ENCODE results near the gene SLC8A3. TPM values are rescaled to one million over a fixed set of nuclear protein-coding genes. Genes with fewer than 3 reads are reported as not detected.

SLC8A3 gene
- total RNA-seq, 1 donor from 2014 or later: 0.43 TPM

DNA sequence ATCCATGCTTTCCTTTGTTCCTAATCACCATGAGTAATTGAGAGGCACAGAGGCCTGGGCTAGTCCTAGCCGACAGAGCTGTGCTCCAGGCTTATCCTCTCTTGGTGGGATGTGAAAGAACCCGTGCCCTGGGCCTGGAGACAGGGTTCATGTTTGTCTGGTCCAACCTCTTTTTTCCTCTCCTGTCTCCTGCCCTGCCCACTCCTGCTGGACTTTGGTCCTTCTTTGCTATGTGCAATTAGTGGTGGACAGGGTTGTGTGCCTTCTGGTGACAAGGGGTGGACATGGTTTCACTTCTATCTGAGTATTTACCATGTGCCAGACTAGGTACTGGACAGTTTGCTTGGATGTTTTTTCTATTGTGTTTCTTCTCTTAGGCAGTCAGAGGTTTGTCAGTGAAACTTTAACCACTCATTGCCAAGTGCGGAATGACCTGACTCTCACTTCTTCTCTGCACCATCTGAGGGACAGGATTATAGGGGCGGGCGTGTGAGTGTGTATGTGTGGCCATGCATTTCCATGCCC lies 183.4 kb downstream of the SLC8A3 start:
- H3K27ac Mint-ChIP-seq: peak overlapping the region; percentile 9
- DNase-seq (ENCODE audit: low spot score, unreplicated experiment): no peak
- no peaks in the 10 kb centered on the region for H3K36me3 Mint-ChIP-seq (ENCODE audit: insufficient read depth)
- peaks cover 38% of the 10 kb centered on the region for H3K4me1 Mint-ChIP-seq (ENCODE audit: low read depth)
- no peak overlapping the region for H3K4me3 Mint-ChIP-seq (ENCODE audit: low read depth)
- TF ChIP-seq, protein P1, sequence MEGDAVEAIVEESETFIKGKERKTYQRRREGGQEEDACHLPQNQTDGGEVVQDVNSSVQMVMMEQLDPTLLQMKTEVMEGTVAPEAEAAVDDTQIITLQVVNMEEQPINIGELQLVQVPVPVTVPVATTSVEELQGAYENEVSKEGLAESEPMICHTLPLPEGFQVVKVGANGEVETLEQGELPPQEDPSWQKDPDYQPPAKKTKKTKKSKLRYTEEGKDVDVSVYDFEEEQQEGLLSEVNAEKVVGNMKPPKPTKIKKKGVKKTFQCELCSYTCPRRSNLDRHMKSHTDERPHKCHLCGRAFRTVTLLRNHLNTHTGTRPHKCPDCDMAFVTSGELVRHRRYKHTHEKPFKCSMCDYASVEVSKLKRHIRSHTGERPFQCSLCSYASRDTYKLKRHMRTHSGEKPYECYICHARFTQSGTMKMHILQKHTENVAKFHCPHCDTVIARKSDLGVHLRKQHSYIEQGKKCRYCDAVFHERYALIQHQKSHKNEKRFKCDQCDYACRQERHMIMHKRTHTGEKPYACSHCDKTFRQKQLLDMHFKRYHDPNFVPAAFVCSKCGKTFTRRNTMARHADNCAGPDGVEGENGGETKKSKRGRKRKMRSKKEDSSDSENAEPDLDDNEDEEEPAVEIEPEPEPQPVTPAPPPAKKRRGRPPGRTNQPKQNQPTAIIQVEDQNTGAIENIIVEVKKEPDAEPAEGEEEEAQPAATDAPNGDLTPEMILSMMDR (IDR thresholded peaks at IDR 0.05; ENCODE audit: unreplicated experiment): no peak
- H3K9me3 Mint-ChIP-seq (ENCODE audit: low read depth): no peaks in the 10 kb centered on the region
- H3K27me3 Mint-ChIP-seq: no peaks in the 10 kb centered on the region

DNA sequence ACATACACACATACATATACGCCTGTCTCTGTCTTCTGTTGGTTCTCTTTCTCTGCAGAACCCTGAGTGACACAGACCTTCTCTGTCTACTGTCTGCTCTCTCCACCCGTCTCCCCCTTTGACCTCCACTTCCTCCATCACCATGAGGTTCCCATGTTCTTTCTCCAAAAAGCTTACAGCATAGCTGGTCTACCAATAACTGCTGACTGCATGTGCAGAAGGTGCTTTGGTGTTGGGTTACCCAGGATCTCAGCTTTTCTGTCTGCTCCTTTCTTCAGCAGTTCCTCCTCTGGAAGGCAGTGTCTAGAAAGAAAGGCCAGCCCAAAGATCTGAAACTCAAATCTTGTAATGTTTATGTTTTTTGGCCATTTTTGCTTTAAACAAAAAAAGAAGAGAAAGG lies 184.0 kb downstream of the SLC8A3 start:
- H3K9me3 Mint-ChIP-seq (ENCODE audit: low read depth): no peaks in the 10 kb centered on the region
- no peaks in the 10 kb centered on the region for H3K27me3 Mint-ChIP-seq
- no peak for DNase-seq (ENCODE audit: low spot score, unreplicated experiment)
- no peak overlapping the region for H3K27ac Mint-ChIP-seq
- H3K4me3 Mint-ChIP-seq (ENCODE audit: low read depth): no peak overlapping the region
- H3K36me3 Mint-ChIP-seq (ENCODE audit: insufficient read depth): no peaks in the 10 kb centered on the region
- peaks cover 38% of the 10 kb centered on the region for H3K4me1 Mint-ChIP-seq (ENCODE audit: low read depth)
- TF ChIP-seq, protein P1 (IDR thresholded peaks at IDR 0.05; ENCODE audit: unreplicated experiment): no peak

DNA sequence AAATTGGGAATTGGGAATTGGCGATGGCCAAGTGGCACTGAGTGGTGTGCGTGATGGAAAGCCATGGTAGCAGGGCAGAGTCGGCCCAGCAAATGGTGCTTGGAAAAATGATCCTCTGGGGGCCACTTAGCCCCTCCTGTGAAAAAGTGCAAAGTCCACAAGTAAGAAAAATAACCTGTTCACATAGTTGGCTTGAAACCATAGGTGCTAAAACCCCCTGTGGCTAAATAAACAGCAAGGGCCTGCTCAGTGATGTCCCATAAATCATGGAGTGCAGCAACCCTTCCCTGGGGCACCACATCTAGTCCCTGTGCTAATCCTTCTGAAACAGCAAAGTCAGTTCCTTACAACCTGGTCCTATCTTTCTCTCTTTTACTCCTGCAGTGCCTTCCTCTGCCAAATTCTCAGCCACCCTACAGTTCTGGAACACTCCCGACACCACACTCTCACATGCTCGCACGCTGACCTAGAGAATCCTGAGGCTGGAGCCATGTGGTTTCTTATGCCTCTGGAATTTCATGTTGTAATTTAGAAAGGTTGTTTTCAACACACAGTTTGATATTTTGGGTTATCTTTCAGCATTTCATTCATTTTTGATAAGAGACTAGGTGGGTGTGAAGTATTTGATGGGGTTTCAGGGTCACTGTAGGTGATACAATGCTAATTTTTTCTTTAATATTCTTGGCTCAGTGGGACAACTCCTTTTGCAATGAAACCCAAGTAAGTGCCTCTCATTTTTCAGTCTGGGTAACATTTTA lies 186.0 kb downstream of the SLC8A3 start:
- H3K27me3 Mint-ChIP-seq: no peaks in the 10 kb centered on the region
- TF ChIP-seq, protein P1 (IDR thresholded peaks at IDR 0.05; ENCODE audit: unreplicated experiment): no peak
- DNase-seq (ENCODE audit: low spot score, unreplicated experiment): no peak
- no peak overlapping the region for H3K4me3 Mint-ChIP-seq (ENCODE audit: low read depth)
- no peaks in the 10 kb centered on the region for H3K36me3 Mint-ChIP-seq (ENCODE audit: insufficient read depth)
- H3K9me3 Mint-ChIP-seq (ENCODE audit: low read depth): no peaks in the 10 kb centered on the region
- H3K27ac Mint-ChIP-seq: peak overlapping the region; percentile 17
- H3K4me1 Mint-ChIP-seq (ENCODE audit: low read depth): peaks cover 34% of the 10 kb centered on the region

DNA sequence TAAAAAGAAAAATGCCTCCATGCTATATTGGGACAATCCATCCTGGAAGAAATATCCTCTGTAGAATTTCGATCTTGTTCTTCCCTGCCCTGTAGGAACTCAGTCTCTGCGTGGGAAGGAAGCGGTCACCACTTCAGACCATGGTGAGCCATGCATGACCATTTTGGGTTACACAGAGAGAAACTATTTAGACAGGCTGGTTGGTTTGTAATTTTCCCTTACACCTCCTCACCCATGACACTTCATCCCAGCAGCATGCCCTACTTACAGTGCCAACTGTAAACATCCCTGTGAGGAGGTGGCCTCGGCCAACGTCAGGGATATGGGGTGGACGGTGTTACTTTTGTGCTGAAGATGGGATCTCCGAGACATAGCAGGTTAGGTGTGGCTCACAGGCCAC lies 188.2 kb downstream of the SLC8A3 start:
- DNase-seq (ENCODE audit: low spot score, unreplicated experiment): no peak
- H3K4me3 Mint-ChIP-seq (ENCODE audit: low read depth): no peak overlapping the region
- no peaks in the 10 kb centered on the region for H3K9me3 Mint-ChIP-seq (ENCODE audit: low read depth)
- TF ChIP-seq, protein P1 (IDR thresholded peaks at IDR 0.05; ENCODE audit: unreplicated experiment): no peak
- H3K27me3 Mint-ChIP-seq: no peaks in the 10 kb centered on the region
- H3K36me3 Mint-ChIP-seq (ENCODE audit: insufficient read depth): no peaks in the 10 kb centered on the region
- H3K4me1 Mint-ChIP-seq (ENCODE audit: low read depth): peaks cover 27% of the 10 kb centered on the region
- H3K27ac Mint-ChIP-seq: no peak overlapping the region

DNA sequence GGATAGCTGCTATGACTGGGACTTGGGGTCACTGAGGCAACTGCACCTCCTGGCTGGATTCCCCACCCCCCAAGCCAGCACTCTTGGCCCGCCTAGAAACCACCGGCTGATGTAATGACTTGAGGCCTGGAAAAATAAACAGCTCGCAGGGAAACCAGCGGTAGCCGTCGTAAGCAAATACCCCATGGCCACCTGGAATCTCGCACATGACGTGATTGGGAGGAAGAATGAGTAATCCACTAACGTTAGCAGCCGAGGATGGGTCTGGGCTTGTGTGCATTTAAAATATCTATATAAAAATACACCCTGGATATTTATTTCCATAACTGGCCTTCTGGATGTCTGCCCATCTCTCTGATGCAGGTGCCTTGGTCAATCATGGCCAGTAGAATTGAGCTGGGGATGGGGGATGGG lies 189.5 kb downstream of the SLC8A3 start:
- no peak for DNase-seq (ENCODE audit: low spot score, unreplicated experiment)
- peaks cover 21% of the 10 kb centered on the region for H3K4me1 Mint-ChIP-seq (ENCODE audit: low read depth)
- TF ChIP-seq, protein P1 (IDR thresholded peaks at IDR 0.05; ENCODE audit: unreplicated experiment): no peak
- no peaks in the 10 kb centered on the region for H3K36me3 Mint-ChIP-seq (ENCODE audit: insufficient read depth)
- H3K27ac Mint-ChIP-seq: peak overlapping the region; percentile 76
- no peaks in the 10 kb centered on the region for H3K27me3 Mint-ChIP-seq
- no peak overlapping the region for H3K4me3 Mint-ChIP-seq (ENCODE audit: low read depth)
- H3K9me3 Mint-ChIP-seq (ENCODE audit: low read depth): no peaks in the 10 kb centered on the region
